HEK293 (cell line): ENCODE data around the gene CHST3.

Source experiments
- CTCF ChIA-PET: fragments of 350-600 bp; formaldehyde crosslinking; extraction: SDS; loops from one replicate; lab custom pipeline; 2021; ENCODE audit warnings: antibody characterized with exemption; lab: Yijun Ruan, JAX
- POLR2A ChIA-PET: fragments of 300-600 bp; formaldehyde crosslinking; extraction: SDS; loops from one replicate; lab custom pipeline; 2020; ENCODE audit warnings: antibody characterized with exemption, inconsistent platforms; lab: Yijun Ruan, JAX
- H3K27ac ChIP-seq: fragments of 200-500 bp; sonication (Bioruptor generic); 2 replicates; pipeline ENCODE4 v1.5.1; 2014; ENCODE audit warnings: low read depth, low read length, control low read depth, inconsistent platforms; ENCODE audit errors: extremely low read depth
- H3K36me3 ChIP-seq, 2 experiments: fragments of 200-500 bp in 1 of 2; sonication (Bioruptor generic) in 1 of 2; 1 replicate in 1 of 2; 2 replicates in 1 of 2; pipeline ENCODE4 v1.5.1; 2014 to 2017; ENCODE audit warnings: inconsistent platforms in 2 of 2, low read length in 2 of 2; ENCODE audit not compliant: control insufficient read depth in 2 of 2, insufficient read depth in 1 of 2
- H3K4me1 ChIP-seq: fragments of 200-500 bp; sonication (Bioruptor generic); 2 replicates; pipeline ENCODE4 v1.5.1; 2014; ENCODE audit warnings: mild to moderate bottlenecking, low read length, inconsistent platforms; ENCODE audit not compliant: control insufficient read depth, insufficient read depth
- H3K4me3 ChIP-seq: 2 replicates; pipeline ENCODE4 v1.5.1; 2011; ENCODE audit warnings: low read depth, mild to moderate bottlenecking, control low read depth, low read length, moderate library complexity
- H3K9me3 ChIP-seq: fragments of 200-500 bp; sonication (Bioruptor generic); 2 replicates; pipeline ENCODE4 v1.5.1; 2014; ENCODE audit warnings: low read depth, low read length, inconsistent platforms; ENCODE audit not compliant: control insufficient read depth, insufficient read depth
- KLF10 ChIP-seq: fragments of 450-650 bp; IDR thresholded peaks from 2 replicates; pipeline ENCODE4 v1.5.1; 2018; ENCODE audit warnings: missing biosample characterization, mild to moderate bottlenecking, missing genetic modification characterization
- KLF16 ChIP-seq: fragments of 450-650 bp; formaldehyde crosslinking; IDR thresholded peaks from 2 replicates; pipeline ENCODE4 v1.5.1; 2017; ENCODE audit warnings: missing biosample characterization, missing genetic modification characterization
- RBAK ChIP-seq: fragments of 450-650 bp; formaldehyde crosslinking; IDR thresholded peaks from 2 replicates; pipeline ENCODE4 v1.5.1; 2016; ENCODE audit warnings: missing biosample characterization, missing genetic modification characterization
- SALL2 ChIP-seq: fragments of 450-650 bp; formaldehyde crosslinking; IDR thresholded peaks from 2 replicates; pipeline ENCODE4 v1.5.0; 2017; ENCODE audit warnings: missing biosample characterization, mild to moderate bottlenecking, missing genetic modification characterization, borderline replicate concordance
- ZBTB6 ChIP-seq: fragments of 450-650 bp; formaldehyde crosslinking; IDR thresholded peaks from 2 replicates; pipeline ENCODE4 v1.5.1; 2017; ENCODE audit warnings: missing biosample characterization, missing genetic modification characterization
- ZFP37 ChIP-seq: fragments of 450-650 bp; formaldehyde crosslinking; IDR thresholded peaks from 2 replicates; pipeline ENCODE4 v1.5.1; 2016; ENCODE audit warnings: missing biosample characterization, missing genetic modification characterization
- ZFP41 ChIP-seq: fragments of 450-650 bp; formaldehyde crosslinking; IDR thresholded peaks from 2 replicates; pipeline ENCODE4 v1.5.1; 2016; ENCODE audit warnings: missing biosample characterization, missing genetic modification characterization, borderline replicate concordance
- ZNF24 ChIP-seq: fragments of 450-650 bp; formaldehyde crosslinking; IDR thresholded peaks from 2 replicates; pipeline ENCODE4 v1.5.1; 2016; ENCODE audit warnings: missing biosample characterization, missing genetic modification characterization
- ZNF335 ChIP-seq: fragments of 450-650 bp; formaldehyde crosslinking; conservative IDR thresholded peaks from 2 replicates; pipeline ENCODE4 v1.5.1; 2016; ENCODE audit warnings: missing biosample characterization, missing genetic modification characterization
- ZNF398 ChIP-seq: fragments of 450-650 bp; formaldehyde crosslinking; IDR thresholded peaks from 2 replicates; pipeline ENCODE4 v1.5.1; 2017; ENCODE audit warnings: missing biosample characterization, missing genetic modification characterization
- ZNF426 ChIP-seq: fragments of 450-650 bp; formaldehyde crosslinking; IDR thresholded peaks from 2 replicates; pipeline ENCODE4 v1.5.1; 2017; ENCODE audit warnings: missing biosample characterization, missing genetic modification characterization, mild to moderate bottlenecking, inconsistent platforms, moderate library complexity
- ZNF433 ChIP-seq: fragments of 450-650 bp; formaldehyde crosslinking; IDR thresholded peaks from 2 replicates; pipeline ENCODE4 v1.5.1; 2016; ENCODE audit warnings: missing biosample characterization, missing genetic modification characterization, low read depth
- ZNF510 ChIP-seq: fragments of 450-650 bp; formaldehyde crosslinking; IDR thresholded peaks from 2 replicates; pipeline ENCODE4 v1.5.1; 2018; ENCODE audit warnings: mild to moderate bottlenecking, missing genetic modification characterization, missing biosample characterization; ENCODE audit not compliant: insufficient replicate concordance
- ZNF514 ChIP-seq: fragments of 450-650 bp; formaldehyde crosslinking; IDR thresholded peaks from 2 replicates; pipeline ENCODE4 v1.5.1; 2016; ENCODE audit warnings: missing biosample characterization, missing genetic modification characterization
- ZNF555 ChIP-seq: fragments of 450-650 bp; formaldehyde crosslinking; conservative IDR thresholded peaks from 2 replicates; pipeline ENCODE4 v1.5.1; 2017; ENCODE audit warnings: missing biosample characterization, mild to moderate bottlenecking, missing genetic modification characterization, inconsistent platforms
- ZNF558 ChIP-seq: fragments of 450-650 bp; formaldehyde crosslinking; IDR thresholded peaks from 2 replicates; pipeline ENCODE4 v1.5.1; 2016; ENCODE audit warnings: missing biosample characterization, missing genetic modification characterization
- ZNF560 ChIP-seq: fragments of 450-650 bp; formaldehyde crosslinking; IDR thresholded peaks from 2 replicates; pipeline ENCODE4 v1.5.1; 2017; ENCODE audit warnings: missing biosample characterization, missing genetic modification characterization, borderline replicate concordance
- ZNF580 ChIP-seq: fragments of 450-650 bp; formaldehyde crosslinking; IDR thresholded peaks from 2 replicates; pipeline ENCODE4 v1.5.1; 2016; ENCODE audit warnings: missing biosample characterization, missing genetic modification characterization
- ZNF664 ChIP-seq: fragments of 450-650 bp; formaldehyde crosslinking; IDR thresholded peaks from 2 replicates; pipeline ENCODE4 v1.5.1; 2016; ENCODE audit warnings: missing biosample characterization, missing genetic modification characterization
- ZNF785 ChIP-seq: fragments of 450-650 bp; formaldehyde crosslinking; IDR thresholded peaks from 2 replicates; pipeline ENCODE4 v1.5.1; 2016; ENCODE audit warnings: missing biosample characterization, missing genetic modification characterization
- ZNF792 ChIP-seq: fragments of 450-650 bp; formaldehyde crosslinking; IDR thresholded peaks from 2 replicates; pipeline ENCODE4 v1.5.1; 2016; ENCODE audit warnings: missing biosample characterization, missing genetic modification characterization
- ZSCAN30 ChIP-seq: fragments of 450-650 bp; IDR thresholded peaks from 2 replicates; pipeline ENCODE4 v1.5.1; 2018; ENCODE audit warnings: missing biosample characterization, mild to moderate bottlenecking, missing genetic modification characterization, moderate library complexity

The CHST3 gene

GRCh38 chr10:72002354-72003295, 38.4 kb downstream of the CHST3 start:
- POLR2A ChIA-PET, result interaction anchor here (1.2 kb wide), 1 partner anchor 38 kb away, joined by 3 read pairs; the partner anchor contains the start of gene CHST3

GRCh38 chr10:72006026-72006425, 41.8 kb downstream of the CHST3 start:
- peaks cover 0 to 37% of the 10 kb centered on the region in 2 experiments; a peak in 1 of 3 replicates for H3K36me3 ChIP-seq
- H3K27ac ChIP-seq, result no peak overlapping the region
- no peaks in the 10 kb centered on the region for H3K9me3 ChIP-seq
- ChIA-PET CTCF (no interaction called here), POLR2A (interaction anchor here (0.6 kb wide), 1 partner anchor 102 kb away, joined by 7 read pairs; no protein-coding TSS in a partner anchor)
- no peak for TF ChIP-seq ZNF398 (tag by site-specific recombination)
- no peak for TF ChIP-seq KLF16 (tag by site-specific recombination)
- TF ChIP-seq ZNF514 (tag by site-specific recombination), result no peak
- TF ChIP-seq ZNF558 (tag by site-specific recombination), result no peak
- no peak for TF ChIP-seq ZNF785 (tag by site-specific recombination)
- no peak for TF ChIP-seq ZBTB6
- TF ChIP-seq ZFP37 (tag by site-specific recombination), result no peak
- TF ChIP-seq ZNF792 (tag by site-specific recombination), result no peak
- TF ChIP-seq ZNF433 (tag by site-specific recombination), result no peak
- TF ChIP-seq ZNF555 (tag by site-specific recombination), result no peak
- TF ChIP-seq ZFP41 (tag by site-specific recombination), result no peak
- no peak for TF ChIP-seq ZNF24 (tag by site-specific recombination)
- H3K4me3 ChIP-seq, result no peak overlapping the region
- H3K4me1 ChIP-seq, result peaks cover 4% of the 10 kb centered on the region; the same call in 1 of the 2 replicates

More at GRCh38 chr10:72002354-72003295, 38.4 kb downstream of the CHST3 start:
- H3K4me1 ChIP-seq, result peaks cover 12% of the 10 kb centered on the region
- H3K9me3 ChIP-seq, result no peaks in the 10 kb centered on the region
- H3K36me3 ChIP-seq, result peaks cover 0 to 16% of the 10 kb centered on the region in 2 experiments; a peak in 1 of 3 replicates
- H3K4me3 ChIP-seq, result no peak overlapping the region
- no peak overlapping the region for H3K27ac ChIP-seq
- CTCF ChIA-PET, result interaction anchor here (1.2 kb wide), 1 partner anchor 46 kb away, joined by 3 read pairs; no protein-coding TSS in a partner anchor
- TF ChIP-seq SALL2 (no peak), ZNF580 (0 out of 2 replicates have a peak, but pooled peaks have one; percentile 22), KLF10 (tag by site-specific recombination) (no peak), ZNF426 (no peak), ZSCAN30 (tag by site-specific recombination) (no peak), ZNF510 (tag by site-specific recombination) (no peak), ZNF664 (tag by site-specific recombination) (peak; percentile 54; the same call in 1 of the 2 replicates), ZNF560 (tag by site-specific recombination) (no peak), ZNF335 (tag by site-specific recombination) (no peak), RBAK (tag by site-specific recombination) (no peak), ZNF792 (tag by site-specific recombination) (no peak)
